ENCODE measurements around the gene FCER2.
A peak's percentile ranks its signal among the peaks of the same experiment; 100 is the strongest.

FCER2 gene

GRCh38 chr19:7732045-7732444 is 30.1 kb upstream of the FCER2 start, which contains the start of gene CLEC4G:
Gene CLEC4G (minus strand): TSS chr19:7732110. CDS start chr19:7732102, 8 bp downstream.
- DNase-seq: no peak

- DNase-seq: no peak
Measured at GRCh38 chr19:7731615-7732014, 29.7 kb upstream of the FCER2 start.

- DNase-seq: no peak
Measured at GRCh38 chr19:7731218-7731595, 29.3 kb upstream of the FCER2 start.

GRCh38 chr19:7730286-7731217 is 28.6 kb upstream of the FCER2 start:
- DNase-seq: no peak

GRCh38 chr19:7729831-7730285 is 27.9 kb upstream of the FCER2 start:
- DNase-seq: peak in 1 of 2 donors; percentile 29

GRCh38 chr19:7729211-7729610 is 27.3 kb upstream of the FCER2 start:
- peak in 1 of 2 donors; percentile 34 for DNase-seq

GRCh38 chr19:7725791-7726190 is 23.9 kb upstream of the FCER2 start:
- no peak for DNase-seq

- no peak for DNase-seq
Measured at GRCh38 chr19:7722231-7722651, 20.3 kb upstream of the FCER2 start.

GRCh38 chr19:7720351-7720750 is 18.4 kb upstream of the FCER2 start:
- no peak for DNase-seq

- DNase-seq: no peak
Measured at GRCh38 chr19:7718668-7719067, 16.7 kb upstream of the FCER2 start.

GRCh38 chr19:7716762-7717161 is 14.8 kb upstream of the FCER2 start:
- DNase-seq: no peak

GRCh38 chr19:7715671-7716070 is 13.7 kb upstream of the FCER2 start:
- no peak for DNase-seq

- no peak for DNase-seq
Measured at GRCh38 chr19:7710616-7711015, 8.7 kb upstream of the FCER2 start.

- no peak for DNase-seq
Measured at GRCh38 chr19:7709932-7710460, 8.1 kb upstream of the FCER2 start.

- no peak for DNase-seq
Measured at GRCh38 chr19:7706955-7707456, 5.1 kb upstream of the FCER2 start.

GRCh38 chr19:7706188-7706954 is 4.4 kb upstream of the FCER2 start:
- DNase-seq: no peak

- peak; percentile 81 to 82 for DNase-seq
Measured at GRCh38 chr19:7705387-7706187, 3.7 kb upstream of the FCER2 start.

- DNase-seq: no peak
Measured at GRCh38 chr19:7704280-7705060, 2.5 kb upstream of the FCER2 start.

GRCh38 chr19:7703332-7703731 is 1.4 kb upstream of the FCER2 start:
- DNase-seq: no peak

- no peak for DNase-seq
Measured at GRCh38 chr19:7701049-7701653, 780 bp downstream of the FCER2 start.
